GM12865 (cell line): ENCODE measurements around the gene AP3D1.

Source experiments
- DNase-seq: peaks from one replicate; pipeline ENCODE4 v3.0.0; 2010; ENCODE audit warnings: low read depth
- H3K4me3 ChIP-seq: 2 replicates; pipeline ENCODE4 v1.5.1; 2011; ENCODE audit warnings: mild to moderate bottlenecking, low read depth, low read length, control low read depth
- TF ChIP-seq, protein P1 (sequence below): IDR thresholded peaks from 2 replicates; pipeline ENCODE4 v1.5.1; 2011; ENCODE audit warnings: low read length, control low read depth, low read depth, inconsistent platforms; ENCODE audit not compliant: insufficient read depth; ENCODE audit errors: missing control alignments

The AP3D1 gene

GRCh38 chr19:2103045-2103707 is 48.2 kb downstream of the AP3D1 start:
- TF ChIP-seq, protein P1, sequence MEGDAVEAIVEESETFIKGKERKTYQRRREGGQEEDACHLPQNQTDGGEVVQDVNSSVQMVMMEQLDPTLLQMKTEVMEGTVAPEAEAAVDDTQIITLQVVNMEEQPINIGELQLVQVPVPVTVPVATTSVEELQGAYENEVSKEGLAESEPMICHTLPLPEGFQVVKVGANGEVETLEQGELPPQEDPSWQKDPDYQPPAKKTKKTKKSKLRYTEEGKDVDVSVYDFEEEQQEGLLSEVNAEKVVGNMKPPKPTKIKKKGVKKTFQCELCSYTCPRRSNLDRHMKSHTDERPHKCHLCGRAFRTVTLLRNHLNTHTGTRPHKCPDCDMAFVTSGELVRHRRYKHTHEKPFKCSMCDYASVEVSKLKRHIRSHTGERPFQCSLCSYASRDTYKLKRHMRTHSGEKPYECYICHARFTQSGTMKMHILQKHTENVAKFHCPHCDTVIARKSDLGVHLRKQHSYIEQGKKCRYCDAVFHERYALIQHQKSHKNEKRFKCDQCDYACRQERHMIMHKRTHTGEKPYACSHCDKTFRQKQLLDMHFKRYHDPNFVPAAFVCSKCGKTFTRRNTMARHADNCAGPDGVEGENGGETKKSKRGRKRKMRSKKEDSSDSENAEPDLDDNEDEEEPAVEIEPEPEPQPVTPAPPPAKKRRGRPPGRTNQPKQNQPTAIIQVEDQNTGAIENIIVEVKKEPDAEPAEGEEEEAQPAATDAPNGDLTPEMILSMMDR = no peak
- H3K4me3 ChIP-seq = no peak overlapping the region
- no peak for DNase-seq

DNA sequence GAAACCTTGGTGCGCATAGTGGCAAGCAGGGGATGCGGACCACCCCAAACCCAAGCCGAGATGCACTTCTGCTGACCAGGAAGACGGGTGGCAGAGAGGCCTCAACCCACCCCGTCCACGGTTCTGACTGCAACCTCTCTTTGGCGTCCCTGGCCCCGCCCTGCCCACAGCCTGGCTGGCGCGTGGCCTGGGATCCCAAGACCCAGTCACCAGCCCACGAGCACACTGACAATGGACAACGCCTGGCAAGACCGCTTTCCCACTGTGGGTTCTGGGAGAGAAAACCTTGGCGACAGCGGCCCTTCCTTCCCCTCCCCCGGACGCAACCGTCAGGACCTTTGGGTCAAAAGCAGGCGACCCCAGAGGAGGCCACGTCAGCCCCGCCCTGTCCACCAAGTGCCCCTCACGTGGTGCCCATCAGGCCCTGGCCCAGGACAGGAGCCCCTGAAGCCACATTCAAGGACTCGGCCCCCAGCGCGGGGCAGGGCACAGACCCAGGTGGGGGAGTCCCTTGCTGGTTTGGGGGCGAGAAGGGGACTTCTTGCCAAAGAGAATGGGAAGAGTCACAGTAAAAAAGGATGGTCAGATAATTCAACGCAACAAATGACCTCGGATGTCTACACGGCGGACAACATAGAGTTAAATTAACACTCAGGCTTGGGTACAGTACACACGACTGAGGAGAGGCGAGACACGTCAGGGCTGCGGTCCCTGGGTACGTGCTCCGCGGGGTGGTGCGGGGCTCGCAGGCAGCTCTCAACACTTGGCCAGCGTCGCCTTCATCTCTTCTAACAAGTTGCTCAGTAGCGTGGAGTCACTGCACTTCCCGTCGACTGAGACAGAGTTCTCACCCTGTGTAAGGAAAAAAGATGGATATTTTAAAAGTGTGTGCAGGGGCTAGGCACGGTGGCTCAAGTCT is 49.7 kb downstream of the AP3D1 start:
- H3K4me3 ChIP-seq = no peak overlapping the region
- no peak for DNase-seq
- TF ChIP-seq, protein P1 = no peak

- TF ChIP-seq, protein P1 = no peak
- H3K4me3 ChIP-seq = no peak overlapping the region
- DNase-seq = no peak
These were observed 50.7 kb downstream of the AP3D1 start for GRCh38 chr19:2100719-2101061.

DNA sequence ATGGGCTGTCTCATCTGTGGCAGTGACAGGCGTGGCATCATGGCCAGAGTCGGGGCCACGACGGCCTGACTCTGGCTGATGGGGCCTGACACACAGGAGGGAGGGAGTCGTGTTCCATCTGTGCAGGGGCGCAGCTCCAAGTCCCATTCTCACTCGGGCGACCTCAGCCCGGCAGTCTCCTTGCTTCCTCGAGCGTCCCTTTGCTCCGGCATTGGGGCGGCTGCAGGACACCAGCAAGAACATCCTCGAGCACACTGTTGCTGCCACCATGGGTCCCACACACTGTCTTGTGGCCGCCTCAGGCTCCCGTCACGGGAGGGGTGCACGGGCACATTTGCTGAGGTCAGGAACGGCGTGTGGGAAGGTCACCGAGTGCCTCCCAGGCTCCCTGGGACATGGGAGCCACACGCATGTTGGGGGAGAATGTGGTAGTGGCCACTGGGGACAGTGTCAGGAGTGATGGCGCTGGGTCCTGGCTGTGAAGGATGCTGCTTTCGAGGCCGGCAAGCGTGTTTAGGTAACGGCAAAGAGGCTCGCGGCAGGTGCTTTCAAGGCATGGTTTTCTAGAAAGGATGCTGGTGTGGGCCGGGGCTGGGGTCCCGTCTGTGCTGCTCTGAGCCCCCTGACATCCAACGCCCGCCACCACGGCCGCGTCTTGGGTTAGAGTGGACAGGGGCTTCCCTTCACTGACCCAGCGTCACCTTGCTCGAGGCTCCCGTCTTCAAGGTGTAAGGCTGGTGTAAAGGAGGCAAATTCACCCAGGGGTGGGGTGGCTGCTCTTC is 51.2 kb downstream of the AP3D1 start:
- TF ChIP-seq, protein P1 = no peak
- DNase-seq = no peak

GRCh38 chr19:2099054-2099501 is 52.3 kb downstream of the AP3D1 start:
- TF ChIP-seq, protein P1 = no peak

More for the DNA sequence above, 51.2 kb downstream of the AP3D1 start:
- no peak overlapping the region for H3K4me3 ChIP-seq

GRCh38 chr19:2097886-2098327 is 53.5 kb downstream of the AP3D1 start:
- no peak for DNase-seq
- peak overlapping the region; percentile 63 for H3K4me3 ChIP-seq

More at GRCh38 chr19:2099054-2099501, 52.3 kb downstream of the AP3D1 start:
- no peak for DNase-seq
- H3K4me3 ChIP-seq = no peak overlapping the region

More at GRCh38 chr19:2097886-2098327, 53.5 kb downstream of the AP3D1 start:
- TF ChIP-seq, protein P1 = no peak
